Activated CD8-positive, alpha-beta memory T cell treated with anti-CD3 and anti-CD28 coated beads, Interleukin-2, amount 10 ng/mL, durations not matched to agents 7 days and 5 days (primary cell): Measurements from ENCODE around the gene CACNA2D3. TPM values are rescaled to one million over a fixed set of nuclear protein-coding genes. Genes with fewer than 3 reads are reported as not detected.
"Not testable (repeated sequence)": the region's sequence is repeated elsewhere in the genome, so short reads cannot be mapped to it uniquely, and the experiment has no call there.

Experiments used
- ATAC-seq: fragments of 150-1000 bp; cut with Tn5 transposase; one replicate; pipeline ENCODE4 v1.10.0; 2021; ENCODE audit warnings: moderate library complexity
- CTCF ChIA-PET: fragments of 350-600 bp; sonication (Branson Sonifier 250); formaldehyde crosslinking; loops from one replicate; lab custom pipeline; 2021; ENCODE audit warnings: antibody characterized with exemption; lab: Charles Lee
- DNase-seq: peaks from one replicate; pipeline ENCODE4 v3.0.0-alpha.2; 2020
- H3K27ac Mint-ChIP-seq: one replicate; pipeline ENCODE4 v1.8.0; 2021; ENCODE audit warnings: mild to moderate bottlenecking, mixed read lengths
- H3K27me3 Mint-ChIP-seq: one replicate; pipeline ENCODE4 v1.8.0; 2021; ENCODE audit warnings: mixed read lengths
- H3K36me3 Mint-ChIP-seq: one replicate; pipeline ENCODE4 v1.8.0; 2021; ENCODE audit warnings: mild to moderate bottlenecking, mixed read lengths
- H3K4me1 Mint-ChIP-seq: one replicate; pipeline ENCODE4 v1.8.0; 2021; ENCODE audit warnings: mixed read lengths
- H3K4me3 Mint-ChIP-seq: one replicate; pipeline ENCODE4 v1.8.0; 2021; ENCODE audit warnings: mild to moderate bottlenecking, moderate library complexity, mixed read lengths
- H3K9me3 Mint-ChIP-seq: one replicate; pipeline ENCODE4 v1.8.0; 2022; ENCODE audit warnings: low read depth, mixed read lengths
- total RNA-seq, 2 experiments: library from RNA; stranded (reverse); gene quantifications; one replicate each; pipeline ENCODE4 v1.2.3, GENCODE V29; 2021

CACNA2D3 gene
- total RNA-seq, 2 experiments from 2014 or later: not detected

DNA sequence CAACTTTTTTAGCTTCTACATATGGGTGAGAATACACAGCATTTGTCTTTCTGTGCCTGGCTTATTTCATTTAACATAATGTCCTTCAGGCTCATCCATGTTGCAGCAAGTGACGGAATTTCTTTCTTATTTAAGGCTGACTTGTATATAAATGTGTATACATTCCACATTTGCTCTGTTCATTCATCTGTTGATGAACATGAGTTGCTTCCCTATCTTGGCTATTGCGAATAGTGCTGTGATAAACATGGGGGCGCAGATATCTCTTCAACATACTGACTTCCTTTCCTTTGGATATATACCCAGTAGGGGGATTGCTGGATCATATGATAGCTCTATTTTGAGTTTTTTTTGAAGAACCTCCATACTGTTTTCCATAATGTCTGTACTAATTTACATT, 332.5 kb downstream of the CACNA2D3 start:
- DNase-seq (no peak), ATAC-seq (no peak)
- H3K27me3 Mint-ChIP-seq: no peaks in the 10 kb centered on the region
- no peaks in the 10 kb centered on the region for H3K36me3 Mint-ChIP-seq
- no peaks in the 10 kb centered on the region for H3K4me1 Mint-ChIP-seq
- CTCF ChIA-PET: no interaction called here
- no peak overlapping the region for H3K4me3 Mint-ChIP-seq
- no peak overlapping the region for H3K27ac Mint-ChIP-seq
- H3K9me3 Mint-ChIP-seq: peaks cover 12% of the 10 kb centered on the region

DNA sequence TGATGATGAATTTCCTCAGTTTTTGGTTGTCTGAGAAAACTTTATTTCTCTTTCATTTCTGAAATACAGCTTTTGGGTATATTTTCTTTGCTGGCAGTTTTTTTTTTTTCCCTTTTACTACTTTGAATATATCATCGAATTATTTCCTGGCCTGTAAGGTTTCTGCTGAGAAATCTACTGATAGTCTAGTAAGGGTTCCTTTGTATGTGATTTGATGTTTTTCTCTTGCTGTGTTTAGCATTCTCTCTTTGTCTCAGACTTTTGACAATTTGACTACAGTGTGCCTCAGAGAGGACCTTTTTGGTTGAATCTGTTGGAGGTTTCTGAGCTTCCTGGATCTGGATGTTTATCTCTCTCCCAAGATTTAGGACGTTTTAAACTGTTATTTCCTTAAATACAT, 336.0 kb downstream of the CACNA2D3 start:
- Mint-ChIP-seq H3K27ac (no peak overlapping the region), H3K4me1 (no peaks in the 10 kb centered on the region), H3K27me3 (no peaks in the 10 kb centered on the region), H3K9me3 (peaks cover 6% of the 10 kb centered on the region), H3K36me3 (no peaks in the 10 kb centered on the region), H3K4me3 (no peak overlapping the region)
- ATAC-seq (no peak), DNase-seq (no peak)
- CTCF ChIA-PET: no interaction called here

DNA sequence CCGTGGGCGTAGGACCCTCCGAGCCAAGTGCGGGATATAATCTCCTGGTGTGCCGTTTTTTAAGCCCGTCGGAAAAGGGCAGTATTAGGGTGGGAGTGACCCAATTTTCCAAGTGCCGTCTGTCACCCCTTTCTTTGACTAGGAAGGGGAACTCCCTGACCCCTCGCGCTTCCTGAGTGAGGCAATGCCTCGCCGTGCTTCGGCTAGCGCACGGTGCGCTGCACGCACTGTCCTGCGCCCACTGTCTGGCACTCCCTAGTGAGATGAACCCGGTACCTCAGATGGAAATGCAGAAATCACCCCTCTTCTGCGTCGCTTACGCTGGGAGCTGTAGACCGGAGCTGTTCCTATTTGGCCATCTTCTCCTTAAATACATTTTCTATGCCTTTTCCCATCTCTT, 342.2 kb downstream of the CACNA2D3 start:
- CTCF ChIA-PET, H3K9me3 Mint-ChIP-seq, ATAC-seq, H3K36me3 Mint-ChIP-seq, H3K4me3 Mint-ChIP-seq, H3K4me1 Mint-ChIP-seq, H3K27ac Mint-ChIP-seq, H3K27me3 Mint-ChIP-seq, DNase-seq: not testable (repeated sequence)

DNA sequence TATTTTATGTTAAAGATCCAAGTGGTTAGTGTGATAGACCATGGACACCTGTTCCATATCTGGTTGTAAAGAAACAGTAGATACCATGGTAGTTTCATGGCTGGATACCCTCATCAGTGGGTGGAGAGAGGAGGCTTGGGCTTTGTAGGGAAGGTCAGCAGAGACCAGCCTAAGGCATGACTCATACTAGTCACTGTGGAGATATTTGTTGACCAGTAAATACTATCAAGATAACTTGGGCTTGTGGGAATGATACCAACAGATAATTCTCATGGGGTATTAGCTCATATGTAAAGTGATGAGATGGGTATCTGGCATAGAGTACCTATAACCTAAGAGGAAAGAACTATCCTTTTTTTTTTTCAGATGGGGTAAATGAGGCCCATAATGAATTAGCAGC, 354.5 kb downstream of the CACNA2D3 start:
- peaks cover 2% of the 10 kb centered on the region for H3K9me3 Mint-ChIP-seq
- no peak overlapping the region for H3K4me3 Mint-ChIP-seq
- H3K27me3 Mint-ChIP-seq: no peaks in the 10 kb centered on the region
- H3K36me3 Mint-ChIP-seq: no peaks in the 10 kb centered on the region
- DNase-seq (no peak), ATAC-seq (no peak)
- no peaks in the 10 kb centered on the region for H3K4me1 Mint-ChIP-seq
- no peak overlapping the region for H3K27ac Mint-ChIP-seq
- CTCF ChIA-PET: no interaction called here

DNA sequence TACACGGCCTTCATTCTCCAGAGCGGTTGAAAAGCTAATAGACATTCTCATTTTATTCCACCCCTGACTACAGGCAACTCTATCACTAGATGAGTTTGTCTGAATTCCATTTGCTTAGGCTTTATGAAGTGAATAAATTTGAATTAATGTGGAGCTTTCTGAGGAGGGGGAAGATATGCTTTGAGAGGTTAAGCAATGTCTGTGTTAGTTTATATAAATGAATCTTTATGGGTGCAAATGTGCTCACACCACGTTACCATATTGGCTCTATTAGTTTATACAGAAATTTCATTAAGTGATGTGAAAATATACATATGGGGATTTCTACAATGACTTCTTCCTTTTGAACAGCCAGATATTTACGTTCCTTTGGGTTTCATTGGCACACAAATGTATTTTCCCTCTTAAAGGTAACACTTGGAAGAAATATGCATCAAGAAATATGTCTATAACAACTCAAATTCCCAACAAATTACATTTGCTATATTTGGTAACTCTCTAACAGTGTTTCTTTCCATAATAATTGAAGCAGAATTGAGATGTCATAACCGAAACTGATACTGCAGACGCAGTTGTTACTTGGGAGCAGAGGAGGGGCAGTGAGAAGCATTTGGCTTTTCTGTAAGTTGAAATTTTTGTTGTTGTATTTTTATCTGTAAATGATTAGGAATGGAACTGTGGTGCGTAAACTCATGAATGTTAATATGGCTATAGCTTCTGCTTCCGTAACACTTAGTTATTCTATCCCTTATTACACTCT, 359.4 kb downstream of the CACNA2D3 start:
- ATAC-seq: no peak
- H3K27ac Mint-ChIP-seq: no peak overlapping the region
- no peaks in the 10 kb centered on the region for H3K4me1 Mint-ChIP-seq
- H3K36me3 Mint-ChIP-seq: no peaks in the 10 kb centered on the region
- no peak for DNase-seq
- CTCF ChIA-PET: no interaction called here
- H3K9me3 Mint-ChIP-seq: peaks cover 4% of the 10 kb centered on the region
- H3K4me3 Mint-ChIP-seq: no peak overlapping the region
- no peaks in the 10 kb centered on the region for H3K27me3 Mint-ChIP-seq

DNA sequence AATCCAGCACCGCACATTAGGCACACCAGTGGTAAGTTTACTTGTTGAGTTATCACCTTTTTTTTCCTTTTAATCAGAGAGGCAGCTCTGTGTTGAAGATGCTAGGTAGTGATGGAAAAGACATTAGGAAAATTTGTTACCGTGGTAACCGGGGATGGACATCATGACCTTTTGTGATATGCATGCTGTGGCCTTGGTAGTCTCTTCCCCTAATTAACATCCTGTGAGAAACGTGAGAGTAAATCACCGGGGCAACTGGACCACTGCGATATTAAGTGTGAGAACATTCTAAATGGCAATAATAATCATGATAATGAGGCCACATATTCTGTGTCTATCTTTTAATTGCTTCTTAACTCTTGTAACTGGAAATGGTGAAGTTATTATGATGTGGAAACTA, 362.0 kb downstream of the CACNA2D3 start:
- Mint-ChIP-seq H3K4me3 (no peak overlapping the region), H3K27me3 (no peaks in the 10 kb centered on the region), H3K27ac (no peak overlapping the region), H3K36me3 (no peaks in the 10 kb centered on the region), H3K4me1 (no peaks in the 10 kb centered on the region), H3K9me3 (peaks cover 11% of the 10 kb centered on the region)
- CTCF ChIA-PET: no interaction called here
- no peak for ATAC-seq
- no peak for DNase-seq

DNA sequence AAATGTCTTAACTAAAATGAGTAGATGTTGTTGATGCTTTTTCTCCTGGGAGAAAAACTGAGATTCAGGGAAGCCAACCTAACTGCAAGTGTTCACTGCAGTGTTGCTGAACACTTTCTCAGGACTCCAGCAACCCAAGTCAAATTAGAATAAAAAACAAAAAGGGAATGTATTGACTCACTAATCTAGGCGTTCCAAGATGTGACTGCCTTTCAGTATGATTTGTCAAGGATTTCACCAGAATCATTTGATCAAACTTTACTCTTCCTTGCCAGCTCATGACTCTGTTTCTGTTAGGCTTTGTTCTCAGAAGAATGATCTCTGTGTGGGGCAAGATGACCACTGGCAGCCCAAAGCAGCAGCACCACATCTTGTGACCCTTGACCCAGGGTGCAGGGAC, 364.0 kb downstream of the CACNA2D3 start:
- no peak for DNase-seq
- Mint-ChIP-seq H3K4me1 (no peaks in the 10 kb centered on the region), H3K9me3 (peaks cover 11% of the 10 kb centered on the region), H3K36me3 (no peaks in the 10 kb centered on the region), H3K27me3 (no peaks in the 10 kb centered on the region), H3K27ac (no peak overlapping the region), H3K4me3 (no peak overlapping the region)
- CTCF ChIA-PET: no interaction called here
- no peak for ATAC-seq

DNA sequence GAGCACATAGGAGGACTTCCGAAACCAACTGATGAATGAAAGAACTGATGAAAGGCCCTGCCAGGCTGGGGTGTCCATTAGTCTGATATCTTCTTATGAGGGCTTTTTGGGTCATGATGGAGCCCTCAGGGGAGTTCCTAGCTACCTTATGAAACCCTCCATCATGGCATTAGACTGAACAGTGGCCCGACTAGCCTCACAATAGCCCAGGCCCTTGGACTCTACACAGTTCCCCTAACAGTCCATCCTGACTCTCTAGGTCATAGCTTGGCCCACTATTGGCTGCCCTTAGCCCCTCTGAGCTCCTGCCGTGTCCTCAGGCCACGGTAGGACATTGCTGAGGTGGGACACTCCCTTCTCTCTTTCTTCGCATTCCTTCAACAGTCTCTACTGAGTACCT, 365.9 kb downstream of the CACNA2D3 start:
- peaks cover 11% of the 10 kb centered on the region for H3K9me3 Mint-ChIP-seq
- no peaks in the 10 kb centered on the region for H3K4me1 Mint-ChIP-seq
- no peak overlapping the region for H3K4me3 Mint-ChIP-seq
- H3K27ac Mint-ChIP-seq: no peak overlapping the region
- ATAC-seq (no peak), DNase-seq (no peak)
- CTCF ChIA-PET: interaction anchor here (0.6 kb wide), 1 partner anchor 395 kb away, joined by 3 read pairs; no protein-coding TSS in a partner anchor
- H3K27me3 Mint-ChIP-seq: no peaks in the 10 kb centered on the region
- H3K36me3 Mint-ChIP-seq: no peaks in the 10 kb centered on the region

DNA sequence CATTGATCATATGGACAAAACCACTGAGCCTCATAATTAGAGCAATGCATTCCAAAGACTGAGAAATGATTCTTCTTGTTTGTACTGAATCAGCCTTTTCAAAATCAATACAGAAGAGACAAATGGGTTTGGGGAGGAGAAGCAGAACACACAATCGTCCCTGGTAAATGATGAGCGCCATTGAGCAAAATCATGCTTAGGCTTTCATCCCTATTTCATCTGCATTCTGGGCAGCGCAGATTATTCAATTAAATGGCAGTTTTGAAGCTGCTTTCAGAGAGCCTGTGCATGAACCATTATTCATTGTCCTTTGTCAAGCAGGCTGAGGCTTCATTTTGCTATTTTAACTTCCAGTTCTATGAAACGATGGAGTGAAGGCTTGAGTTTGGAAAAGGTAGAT, 371.9 kb downstream of the CACNA2D3 start:
- Mint-ChIP-seq H3K27ac (no peak overlapping the region), H3K27me3 (no peaks in the 10 kb centered on the region), H3K9me3 (peaks cover 2% of the 10 kb centered on the region), H3K4me3 (no peak overlapping the region), H3K36me3 (no peaks in the 10 kb centered on the region), H3K4me1 (no peaks in the 10 kb centered on the region)
- no peak for DNase-seq
- CTCF ChIA-PET: no interaction called here
- ATAC-seq: no peak

DNA sequence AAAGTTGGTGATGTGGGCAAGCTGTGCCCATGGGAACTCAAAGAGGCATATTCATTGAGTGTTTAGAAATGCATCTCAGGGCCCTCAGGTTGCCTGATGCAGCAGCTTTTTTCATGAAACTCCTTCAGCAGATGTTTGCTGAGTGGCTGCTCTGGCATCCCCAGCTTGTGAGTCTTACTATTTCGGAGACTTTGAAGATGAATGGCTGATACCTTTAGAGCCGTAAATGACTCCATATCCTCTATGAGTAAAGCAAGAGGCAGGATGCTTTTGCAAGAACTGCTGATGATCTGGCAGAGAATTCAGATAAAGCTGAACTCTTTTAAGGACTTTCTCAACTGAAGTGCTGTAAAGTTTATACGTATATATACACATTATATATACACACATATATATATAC, 384.3 kb downstream of the CACNA2D3 start:
- no peaks in the 10 kb centered on the region for H3K27me3 Mint-ChIP-seq
- no peak overlapping the region for H3K27ac Mint-ChIP-seq
- H3K4me1 Mint-ChIP-seq: no peaks in the 10 kb centered on the region

DNA sequence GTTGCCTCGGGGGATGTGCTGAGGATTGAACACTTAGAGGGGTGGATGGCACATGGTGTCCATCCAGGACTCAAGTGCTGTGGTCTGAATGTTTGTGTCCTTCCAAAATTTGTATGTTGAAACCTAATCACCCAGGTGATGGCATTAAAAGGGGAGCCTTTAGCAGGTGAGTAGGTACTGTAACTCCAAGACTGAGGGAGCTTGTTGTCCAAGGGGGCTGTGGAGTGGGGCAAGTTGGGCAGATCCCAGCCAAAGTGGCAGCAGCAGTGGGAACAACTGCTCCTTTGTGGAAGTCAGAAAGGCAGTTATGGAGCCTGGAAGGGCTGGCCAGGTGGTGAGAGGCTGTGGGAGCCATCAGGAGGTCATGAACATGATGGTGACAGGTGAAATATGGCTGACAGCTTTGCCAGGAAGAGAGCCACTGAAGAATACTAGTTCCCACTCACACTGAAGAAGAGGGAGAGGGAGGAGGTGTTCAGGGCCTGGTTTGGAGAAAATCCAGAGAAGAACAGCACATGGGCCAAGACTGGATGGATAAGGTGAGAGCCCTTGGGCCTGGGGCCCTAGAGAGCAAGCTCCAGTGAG, 385.6 kb downstream of the CACNA2D3 start:
- peaks cover 4% of the 10 kb centered on the region for H3K9me3 Mint-ChIP-seq
- CTCF ChIA-PET: no interaction called here
- no peak overlapping the region for H3K27ac Mint-ChIP-seq
- no peak overlapping the region for H3K4me3 Mint-ChIP-seq
- no peaks in the 10 kb centered on the region for H3K27me3 Mint-ChIP-seq
- ATAC-seq (no peak), DNase-seq (no peak)
- H3K36me3 Mint-ChIP-seq: no peaks in the 10 kb centered on the region
- no peaks in the 10 kb centered on the region for H3K4me1 Mint-ChIP-seq

More for the DNA sequence above, 384.3 kb downstream of the CACNA2D3 start:
- Mint-ChIP-seq H3K9me3 (peaks cover 6% of the 10 kb centered on the region), H3K4me3 (no peak overlapping the region), H3K36me3 (no peaks in the 10 kb centered on the region)
- CTCF ChIA-PET: no interaction called here
- ATAC-seq: no peak
- no peak for DNase-seq

DNA sequence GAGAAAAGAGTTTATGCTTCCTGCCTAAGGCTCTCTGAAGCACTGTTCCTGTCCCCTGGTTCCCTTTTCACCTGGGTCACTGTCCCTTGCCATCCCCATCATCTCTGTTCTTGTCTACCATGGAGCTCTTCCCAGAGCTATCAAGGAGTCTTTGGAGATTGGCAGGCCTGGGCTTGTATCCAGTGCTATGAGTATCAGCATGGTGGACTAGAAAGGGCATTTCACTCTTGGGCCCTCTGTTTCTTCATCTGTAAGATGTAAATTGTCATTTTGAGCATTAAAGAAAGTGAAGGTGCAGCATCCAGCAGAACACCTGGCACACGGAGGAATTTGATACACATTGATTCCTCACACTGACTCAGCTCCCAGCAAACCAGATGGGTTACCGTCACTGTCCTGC, 388.2 kb downstream of the CACNA2D3 start:
- Mint-ChIP-seq H3K27me3 (no peaks in the 10 kb centered on the region), H3K27ac (no peak overlapping the region), H3K36me3 (no peaks in the 10 kb centered on the region), H3K4me3 (no peak overlapping the region), H3K4me1 (no peaks in the 10 kb centered on the region), H3K9me3 (peaks cover 6% of the 10 kb centered on the region)
- no peak for DNase-seq
- CTCF ChIA-PET: no interaction called here
- no peak for ATAC-seq

DNA sequence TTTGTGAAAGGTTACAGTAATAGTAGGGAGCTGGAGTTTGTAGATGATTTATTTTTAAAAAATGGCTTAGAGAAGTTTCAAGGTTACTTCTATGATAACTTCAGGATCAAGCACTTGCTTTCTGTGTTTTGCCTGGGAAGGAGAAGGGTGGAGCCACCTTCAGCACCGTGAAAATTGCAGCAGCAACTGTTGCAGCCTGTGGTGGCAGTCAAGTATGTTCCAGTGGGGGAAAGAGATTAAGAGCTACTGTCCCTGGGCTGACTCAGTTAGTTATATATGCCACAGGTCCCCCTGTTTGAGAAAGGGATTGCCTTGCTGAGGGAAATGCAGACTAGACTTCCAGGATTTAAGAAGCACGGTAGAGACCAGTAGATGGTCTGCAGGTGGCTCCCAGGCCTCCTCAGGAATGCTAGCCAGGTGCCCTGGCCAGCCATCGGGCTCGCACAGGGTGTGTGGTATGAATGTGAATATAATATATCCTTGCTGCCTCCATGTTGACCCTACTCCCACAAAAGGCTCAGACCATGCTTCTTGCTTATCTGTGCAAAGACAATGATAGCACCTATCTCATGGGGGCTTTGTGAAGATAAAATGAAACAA, 389.5 kb downstream of the CACNA2D3 start:
- H3K9me3 Mint-ChIP-seq: peaks cover 6% of the 10 kb centered on the region
- no peak overlapping the region for H3K27ac Mint-ChIP-seq
- no peak overlapping the region for H3K4me3 Mint-ChIP-seq
- no peaks in the 10 kb centered on the region for H3K27me3 Mint-ChIP-seq
- DNase-seq (no peak), ATAC-seq (no peak)
- no peaks in the 10 kb centered on the region for H3K36me3 Mint-ChIP-seq
- CTCF ChIA-PET: no interaction called here
- no peaks in the 10 kb centered on the region for H3K4me1 Mint-ChIP-seq

DNA sequence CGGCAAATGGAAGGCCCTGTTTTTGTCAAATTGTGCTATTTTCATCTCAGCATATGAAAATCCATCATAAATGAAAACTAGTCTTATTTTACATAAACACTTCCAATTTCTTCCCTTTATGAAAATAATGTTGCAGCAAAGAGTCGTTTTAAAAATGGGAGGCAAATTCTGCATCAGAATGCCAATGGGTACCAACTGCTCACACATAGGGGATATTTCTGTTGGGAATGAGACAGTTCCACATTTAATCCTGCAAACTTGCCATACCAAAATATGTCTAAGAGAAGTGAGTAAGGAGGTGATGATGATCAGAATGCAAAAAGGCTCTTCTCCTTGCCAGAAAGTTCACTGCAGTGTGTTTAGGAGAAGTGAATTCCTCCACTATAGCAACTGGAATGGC, 391.7 kb downstream of the CACNA2D3 start:
- no peaks in the 10 kb centered on the region for H3K36me3 Mint-ChIP-seq
- no peak overlapping the region for H3K27ac Mint-ChIP-seq
- DNase-seq (no peak), ATAC-seq (no peak)
- H3K4me1 Mint-ChIP-seq: no peaks in the 10 kb centered on the region
- H3K27me3 Mint-ChIP-seq: no peaks in the 10 kb centered on the region
- CTCF ChIA-PET: no interaction called here
- H3K4me3 Mint-ChIP-seq: no peak overlapping the region
- peaks cover 6% of the 10 kb centered on the region for H3K9me3 Mint-ChIP-seq
